K562 (cell line): ENCODE measurements around the gene TRERF1. TPM values are rescaled to one million over a fixed set of nuclear protein-coding genes. Genes with fewer than 3 reads are reported as not detected.

Experiments
- ATF7 ChIP-seq: fragments of 450-650 bp; IDR thresholded peaks from 2 replicates; pipeline ENCODE4 v1.7.1; 2014; ENCODE audit warnings: mild to moderate bottlenecking, moderate library complexity
- BRD4 ChIP-seq: fragments of 200-600 bp; sonication (generic); IDR thresholded peaks from 2 replicates; pipeline ENCODE4 v1.6.1; 2017; ENCODE audit warnings: inconsistent platforms
- C11orf30 ChIP-seq: fragments of 450-650 bp; IDR thresholded peaks from 2 replicates; pipeline ENCODE4 v1.6.1; 2016; ENCODE audit warnings: low read depth, mild to moderate bottlenecking
- CBFB ChIP-seq: sonication (generic); formaldehyde crosslinking; IDR thresholded peaks from 2 replicates; pipeline ENCODE4 v1.4.0; 2020; ENCODE audit warnings: mild to moderate bottlenecking, missing genetic modification reagents
- CGGBP1 ChIP-seq: fragments of 250-450 bp; sonication (Bioruptor Pico); IDR thresholded peaks from 2 replicates; pipeline ENCODE4 v1.9.0; 2021; ENCODE audit warnings: mild to moderate bottlenecking
- CHD4 ChIP-seq: fragments of 200-600 bp; sonication (generic); IDR thresholded peaks from 3 replicates; pipeline ENCODE4 v1.6.1; 2012; ENCODE audit warnings: low read depth, mild to moderate bottlenecking, mixed read lengths, low read length, inconsistent platforms; ENCODE audit not compliant: insufficient read depth, insufficient replicate concordance, poor library complexity, severe bottlenecking
- ELF1 ChIP-seq: fragments of 200-800 bp; sonication (Bioruptor generic); IDR thresholded peaks from 2 replicates; pipeline ENCODE4 v1.6.1; 2016; ENCODE audit warnings: missing genetic modification characterization, missing compliant biosample characterization
- ETV1 ChIP-seq: fragments of 450-650 bp; conservative IDR thresholded peaks from 2 replicates; pipeline ENCODE4 v1.6.1; 2016; ENCODE audit warnings: missing genetic modification characterization, control low read depth, low read depth, missing compliant biosample characterization
- GTF2E2 ChIP-seq: fragments of 200-800 bp; sonication (Bioruptor generic); IDR thresholded peaks from 2 replicates; pipeline ENCODE4 v1.6.1; 2016; ENCODE audit warnings: missing genetic modification characterization, missing compliant biosample characterization
- KDM2B ChIP-seq: fragments of 250-450 bp; sonication (Bioruptor Pico); IDR thresholded peaks from 2 replicates; pipeline ENCODE4 v1.8.0; 2021; ENCODE audit warnings: mild to moderate bottlenecking, moderate library complexity
- MLLT1 ChIP-seq, 2 experiments: fragments of 450-650 bp; IDR thresholded peaks; 2 replicates each; pipeline ENCODE4 v1.6.1; 2016
- POLR2B ChIP-seq: fragments of 450-650 bp; IDR thresholded peaks from 2 replicates; pipeline ENCODE4 v1.6.1; 2018; ENCODE audit warnings: low read depth; ENCODE audit not compliant: partially characterized antibody
- POLR2H ChIP-seq: IDR thresholded peaks from 2 replicates; pipeline ENCODE4 v1.6.1; 2016; ENCODE audit warnings: missing genetic modification characterization, low read depth, mild to moderate bottlenecking, control low read depth, missing compliant biosample characterization, moderate library complexity
- SPI1 ChIP-seq: IDR thresholded peaks from 2 replicates; pipeline ENCODE4 v1.6.1; 2011; ENCODE audit warnings: low read depth, low read length, control low read depth, borderline replicate concordance
- TFAP4 ChIP-seq: sonication (generic); formaldehyde crosslinking; IDR thresholded peaks from 2 replicates; pipeline ENCODE4 v1.8.0; 2022; ENCODE audit warnings: missing genetic modification reagents, mild to moderate bottlenecking, moderate library complexity, borderline replicate concordance
- ZMIZ1 ChIP-seq, 2 experiments: fragments of 150-350 bp in 1 of 2; IDR thresholded peaks; 2 replicates each; pipeline ENCODE4 v1.6.1; 2012 to 2016; ENCODE audit warnings: low read depth in 2 of 2, low read length in 2 of 2, mild to moderate bottlenecking in 1 of 2, moderate library complexity in 1 of 2
- ZNF12 ChIP-seq: sonication (generic); formaldehyde crosslinking; IDR thresholded peaks from 2 replicates; pipeline ENCODE4 v1.4.0; 2020; ENCODE audit warnings: mild to moderate bottlenecking, missing genetic modification reagents
- ZZZ3 ChIP-seq: fragments of 450-650 bp; IDR thresholded peaks from 2 replicates; pipeline ENCODE4 v1.6.1; 2016; ENCODE audit warnings: antibody characterized with exemption, mild to moderate bottlenecking, moderate library complexity
- polyA plus RNA-seq, 8 experiments: library from polyadenylated mRNA; depleted of rRNA in 4 of 8; stranded (reverse) in 5 of 8; unstranded in 3 of 8; fragments of >200 nt; fragmentation: Nextera tagmentation in 2 of 8; fragmentation: Illumina TruSeq in 1 of 8; extraction: Ambion mirVana in 2 of 8; extraction: Trizol in 1 of 8; gene quantifications; 2 replicates each; pipeline versions ENCODE4 v1.2.1 to v1.2.3, GENCODE V29; 2011 to 2014; ENCODE audit warnings: inconsistent platforms in 1 of 8, missing spikeins in 1 of 8
- total RNA-seq, 7 experiments: library from RNA; depleted of rRNA in 6 of 7; stranded (reverse); fragments of >200 nt in 6 of 7; fragmentation: Illumina TruSeq in 2 of 7; extraction: Trizol in 2 of 7; gene quantifications; 2 replicates each; pipeline versions ENCODE4 v1.2.1 to v1.2.3, GENCODE V29; 2011 to 2021; ENCODE audit warnings: low replicate concordance in 1 of 7

Gene TRERF1
- total and polyA plus RNA-seq, 9 of the 15 experiments (the other 6 are each of a cell fraction or from before 2014, with no cell fraction given), result 0.04 to 0.20 (median 0.07) TPM; not detected in 3

- TF ChIP-seq ZMIZ1 (IDR thresholded peaks at IDR 0.05; ENCODE audit: low read depth in 2 of 2, low read length in 2 of 2), result peak in 1 of 2 experiments; percentile 58; a peak in 1 of 4 replicates
- no peak for TF ChIP-seq ZZZ3
- peak; percentile 81 for TF ChIP-seq ATF7
- TF ChIP-seq MLLT1 (IDR thresholded peaks at IDR 0.05), result peak; percentile 53 to 55; a peak in 2 of 4 replicates
- 0 out of 2 replicates have a peak, but pooled peaks have one; percentile 3 for TF ChIP-seq CGGBP1
- peak; percentile 87 for TF ChIP-seq SPI1
- TF ChIP-seq BRD4, result no peak
- TF ChIP-seq C11orf30, result peak; percentile 94
- TF ChIP-seq POLR2B, result peak; percentile 90
- peak; percentile 48; the same call in 1 of the 2 replicates for TF ChIP-seq ETV1
- peak; percentile 47 for TF ChIP-seq CHD4
- no peak for TF ChIP-seq CBFB (CRISPR knock-in tag)
- TF ChIP-seq POLR2H (tag), result peak; percentile 88; the same call in 1 of the 2 replicates
- peak; percentile 78 for TF ChIP-seq ELF1 (tag)
- TF ChIP-seq KDM2B (CRISPR knock-in tag), result no peak
- TF ChIP-seq ZNF12 (CRISPR knock-in tag), result no peak
- peak; percentile 89 for TF ChIP-seq GTF2E2 (tag)
- TF ChIP-seq TFAP4 (CRISPR knock-in tag), result peak; percentile 85
Measured at GRCh38 chr6:42217519-42218367, 234.0 kb downstream of the TRERF1 start, which contains the start of gene MRPS10 (continued).
